ENCODE measurements around the gene EPB41L1.

- TF ChIP-seq TAF1 (IDR thresholded peaks at IDR 0.05; ENCODE audit: borderline replicate concordance, insufficient read depth, low read length) (no peak), SIN3A (IDR thresholded peaks at IDR 0.05; ENCODE audit: borderline replicate concordance, insufficient read depth, low read length) (no peak), REST (IDR thresholded peaks at IDR 0.05; ENCODE audit: insufficient read depth in 1 of 2, low read depth in 2 of 2, low read length in 2 of 2) (no peak), POLR2AphosphoS5 (IDR thresholded peaks at IDR 0.05; ENCODE audit: low read depth, low read length) (no peak)
Measured at GRCh38 chr20:36274181-36274841, 119.8 kb downstream of the EPB41L1 start.

Data from PFSK-1 (cell line).